Adrenal gland (tissue), 5 donors: Measurements from ENCODE around the gene TMEM9.

Experiments used
- POLR2A ChIP-seq, 2 donors: fragments of 450-650 bp; IDR thresholded peaks; one replicate each; pipeline ENCODE4 v1.6.1; 2017; ENCODE audit warnings: antibody characterized with exemption in 2 of 2, mild to moderate bottlenecking in 2 of 2, moderate library complexity in 1 of 2
- TF ChIP-seq, protein P1 (sequence below), 6 experiments: fragments of 450-650 bp in 4 of 6; fragments of 200-600 bp in 2 of 6; sonication (generic) in 1 of 6; IDR thresholded peaks; 1 replicate in 5 of 6; 2 replicates in 1 of 6; pipeline versions ENCODE4 v1.5.1 to v1.8.0; 2016 to 2021; ENCODE audit warnings: antibody characterized with exemption in 6 of 6, mild to moderate bottlenecking in 2 of 6, moderate library complexity in 1 of 6
- donor health status: DM: no; HTN: no; CAD: no.

DNA sequence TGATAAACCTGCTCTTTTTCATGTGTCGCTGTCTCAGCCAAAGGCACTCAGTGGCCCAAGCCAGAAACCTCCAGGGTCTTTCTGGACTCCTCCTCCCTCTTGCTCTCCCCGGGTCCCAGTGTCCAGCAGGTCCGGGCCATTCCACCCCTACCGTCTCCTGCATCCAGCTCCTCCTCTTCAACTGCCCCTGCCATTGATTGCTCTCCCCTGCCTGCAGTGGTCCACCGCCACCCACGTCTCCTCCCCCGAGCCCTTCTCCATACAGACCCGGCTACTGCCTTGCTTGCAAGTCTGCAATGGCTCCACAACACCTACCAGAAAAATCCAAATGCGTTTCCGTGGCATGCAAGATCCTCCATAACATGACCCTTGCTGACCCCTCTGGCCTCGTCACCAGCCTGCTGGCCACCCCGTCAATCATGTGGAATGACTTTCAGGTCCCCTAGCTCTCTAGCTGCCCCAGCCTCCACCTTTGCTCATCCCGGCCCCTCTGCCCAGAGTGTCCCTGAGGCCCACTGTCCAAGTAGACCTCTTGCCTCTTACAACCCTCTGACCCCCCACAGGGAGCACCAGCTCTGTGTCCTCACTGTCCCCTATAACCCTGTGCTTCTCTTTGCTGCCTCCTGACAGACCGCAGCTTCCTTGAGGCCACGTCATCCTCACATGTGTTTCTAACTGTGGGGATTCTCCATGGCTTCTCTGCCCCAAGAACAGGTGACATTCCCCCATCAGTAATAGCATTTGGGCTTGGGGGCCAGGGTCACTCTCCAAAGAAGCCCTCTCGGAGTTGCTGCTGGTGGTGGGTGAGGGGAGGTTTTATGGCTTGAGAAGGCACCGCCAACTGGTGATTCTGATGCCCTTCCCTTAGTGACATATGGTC lies 57.1 kb downstream of the TMEM9 start:
- no peak for TF ChIP-seq POLR2A (IDR thresholded peaks at IDR 0.05)
- TF ChIP-seq, protein P1, sequence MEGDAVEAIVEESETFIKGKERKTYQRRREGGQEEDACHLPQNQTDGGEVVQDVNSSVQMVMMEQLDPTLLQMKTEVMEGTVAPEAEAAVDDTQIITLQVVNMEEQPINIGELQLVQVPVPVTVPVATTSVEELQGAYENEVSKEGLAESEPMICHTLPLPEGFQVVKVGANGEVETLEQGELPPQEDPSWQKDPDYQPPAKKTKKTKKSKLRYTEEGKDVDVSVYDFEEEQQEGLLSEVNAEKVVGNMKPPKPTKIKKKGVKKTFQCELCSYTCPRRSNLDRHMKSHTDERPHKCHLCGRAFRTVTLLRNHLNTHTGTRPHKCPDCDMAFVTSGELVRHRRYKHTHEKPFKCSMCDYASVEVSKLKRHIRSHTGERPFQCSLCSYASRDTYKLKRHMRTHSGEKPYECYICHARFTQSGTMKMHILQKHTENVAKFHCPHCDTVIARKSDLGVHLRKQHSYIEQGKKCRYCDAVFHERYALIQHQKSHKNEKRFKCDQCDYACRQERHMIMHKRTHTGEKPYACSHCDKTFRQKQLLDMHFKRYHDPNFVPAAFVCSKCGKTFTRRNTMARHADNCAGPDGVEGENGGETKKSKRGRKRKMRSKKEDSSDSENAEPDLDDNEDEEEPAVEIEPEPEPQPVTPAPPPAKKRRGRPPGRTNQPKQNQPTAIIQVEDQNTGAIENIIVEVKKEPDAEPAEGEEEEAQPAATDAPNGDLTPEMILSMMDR (IDR thresholded peaks at IDR 0.05), result no peak
